K562 (cell line): Measurements from ENCODE around the gene EDA. TPM values are rescaled to one million over a fixed set of nuclear protein-coding genes. Genes with fewer than 3 reads are reported as not detected.

Source experiments
- ATAC-seq: fragments of 200-7000 bp; cut with Tn5 transposase; 3 replicates; pipeline ENCODE4 v1.9.1; 2020; ENCODE audit warnings: moderate library complexity
- BruUV-seq: library from RNA; stranded (reverse); fragments of 400-500 nt; replicated peaks from 2 replicates; lab custom pipeline; 2021; lab: Mats Ljungman, UMichigan
- CTCF ChIA-PET: fragments of 300-600 bp; formaldehyde crosslinking; extraction: SDS; loops from one replicate; lab custom pipeline; 2021; ENCODE audit warnings: low intra/inter-chr PET ratio; lab: Yijun Ruan, JAX
- POLR2A ChIA-PET: fragments of 300-600, 350-650 bp; sonication (Branson Sonifier 250); formaldehyde crosslinking; extraction: SDS; loops from one replicate; lab custom pipeline; 2021; ENCODE audit warnings: antibody characterized with exemption, inconsistent platforms; lab: Yijun Ruan, JAX
- DNase-seq, 4 experiments: peaks; one replicate each; pipeline versions ENCODE4 v3.0.0 to v3.0.0-alpha.2; 2011 to 2018; ENCODE audit warnings: low spot score in 3 of 4, mixed read lengths in 3 of 4; ENCODE audit errors: extremely low read depth in 1 of 4
- FAIRE-seq: peaks from 2 replicates; lab custom pipeline; 2011; peaks lifted over from hg19 to GRCh38; lab: Jason Lieb, UNC
- H2AFZ ChIP-seq: 2 replicates; pipeline ENCODE4 v1.6.0; 2011; ENCODE audit warnings: low read depth, low read length, control low read depth, inconsistent platforms
- H3K27ac ChIP-seq: fragments of 200-600 bp; 3 replicates; pipeline ENCODE4 v1.8.0; 2011; ENCODE audit warnings: low read depth, mild to moderate bottlenecking, control low read depth, inconsistent platforms, low read length, moderate library complexity, mixed read lengths; ENCODE audit errors: extremely low read depth
- H3K27me3 ChIP-seq, 2 experiments: fragments of 300-600 bp in 1 of 2; 2 replicates in 1 of 2; 3 replicates in 1 of 2; pipeline versions ENCODE4 v1.6.0 to v1.8.0; 2011; ENCODE audit warnings: inconsistent platforms in 2 of 2, low read length in 2 of 2, mild to moderate bottlenecking in 1 of 2, mixed read lengths in 1 of 2, moderate library complexity in 1 of 2; ENCODE audit not compliant: control insufficient read depth in 2 of 2, insufficient read depth in 2 of 2
- H3K36me3 ChIP-seq: fragments of 300-600 bp; 3 replicates; pipeline ENCODE4 v1.8.0; 2011; ENCODE audit warnings: mild to moderate bottlenecking, low read length, inconsistent platforms; ENCODE audit not compliant: control insufficient read depth, insufficient read depth
- H3K4me1 ChIP-seq, 2 experiments: fragments of 200-600 bp in 1 of 2; replicated peaks in 1 of 2; 2 replicates in 1 of 2; 3 replicates in 1 of 2; pipeline versions ENCODE4 v1.5.1 to v1.8.0; 2011; ENCODE audit warnings: inconsistent platforms in 2 of 2, low read length in 2 of 2, mild to moderate bottlenecking in 1 of 2, mixed read lengths in 1 of 2, moderate library complexity in 1 of 2; ENCODE audit not compliant: control insufficient read depth in 2 of 2, insufficient read depth in 2 of 2
- H3K4me2 ChIP-seq: 2 replicates; pipeline ENCODE4 v1.6.1; 2011; ENCODE audit warnings: low read length, control low read depth, inconsistent platforms, mixed read lengths; ENCODE audit not compliant: insufficient read depth
- H3K4me3 ChIP-seq: fragments of 200-600 bp; sonication (generic), shearing (Covaris generic); 2 replicates; pipeline ENCODE4 v1.5.1; 2016; ENCODE audit warnings: control low read depth, inconsistent platforms
- H3K79me2 ChIP-seq: fragments of 200-600 bp; 3 replicates; pipeline ENCODE4 v1.8.0; 2011; ENCODE audit warnings: low read length, inconsistent platforms; ENCODE audit not compliant: control insufficient read depth, insufficient read depth
- H3K9ac ChIP-seq, 2 experiments: 2 replicates each; pipeline versions ENCODE4 v1.6.0 to v1.6.1; 2011; ENCODE audit warnings: low read depth in 2 of 2, low read length in 2 of 2, control low read depth in 1 of 2, inconsistent platforms in 1 of 2, mild to moderate bottlenecking in 1 of 2, mixed read lengths in 1 of 2; ENCODE audit not compliant: insufficient read depth in 1 of 2
- H3K9me1 ChIP-seq: one replicate; pipeline ENCODE4 v1.6.0; 2011; ENCODE audit warnings: inconsistent platforms, mild to moderate bottlenecking, low read length, moderate library complexity; ENCODE audit not compliant: control insufficient read depth, insufficient read depth
- H3K9me3 ChIP-seq: replicated peaks from 2 replicates; pipeline ENCODE4 v1.5.1; 2011; ENCODE audit warnings: low read depth, low read length, inconsistent platforms; ENCODE audit not compliant: control insufficient read depth, insufficient read depth
- H4K20me1 ChIP-seq: replicated peaks from 2 replicates; pipeline ENCODE4 v1.6.1; 2011; ENCODE audit warnings: low read length, inconsistent platforms, mixed read lengths; ENCODE audit not compliant: control insufficient read depth, insufficient read depth
- CHD2 ChIP-seq: IDR thresholded peaks from 2 replicates; pipeline ENCODE4 v1.6.1; 2011; ENCODE audit warnings: low read depth, low read length
- HCFC1 ChIP-seq: IDR thresholded peaks from 2 replicates; pipeline ENCODE4 v1.6.1; 2012; ENCODE audit warnings: low read depth, low read length, improper control_type of control experiment
- KLF13 ChIP-seq: fragments of 450-650 bp; IDR thresholded peaks from 2 replicates; pipeline ENCODE4 v1.6.1; 2016; ENCODE audit warnings: missing genetic modification characterization, low read depth, mild to moderate bottlenecking, missing compliant biosample characterization, moderate library complexity, borderline replicate concordance
- TAF1 ChIP-seq: IDR thresholded peaks from 2 replicates; pipeline ENCODE4 v1.6.1; 2011; ENCODE audit warnings: mild to moderate bottlenecking, low read length, moderate library complexity; ENCODE audit not compliant: insufficient read depth, control insufficient read depth, severe bottlenecking; ENCODE audit errors: extremely low read depth
- TEAD2 ChIP-seq: fragments of 450-650 bp; IDR thresholded peaks from 2 replicates; pipeline ENCODE4 v1.6.1; 2016; ENCODE audit warnings: missing genetic modification characterization, control low read depth, missing compliant biosample characterization
- ZBTB17 ChIP-seq: fragments of 450-650 bp; formaldehyde crosslinking; IDR thresholded peaks from 2 replicates; pipeline ENCODE4 v1.4.0; 2020; ENCODE audit warnings: mild to moderate bottlenecking
- ZNF197 ChIP-seq: fragments of 200-800 bp; sonication (Bioruptor generic); IDR thresholded peaks from 2 replicates; pipeline ENCODE4 v1.6.1; 2016; ENCODE audit warnings: low read depth, missing genetic modification characterization, missing compliant biosample characterization
- WGBS: fragments of 100-300 bp; shearing (Covaris generic); methylation state at CpG from one replicate; pipeline ENCODE4 v1.1.6; 2016; ENCODE audit warnings: low coverage, mixed read lengths; ENCODE audit not compliant: insufficient coverage; ENCODE audit errors: missing lambda C conversion rate; 5-methylcytosine and 5-hydroxymethylcytosine counted together
- in situ Hi-C: fragments of 300-500 bp; cut with MboI; formaldehyde crosslinking; loops from 4 replicates; pipeline ENCODE4 v1.15.0; 2018; ENCODE audit warnings: inconsistent platforms, mixed read lengths
- intact Hi-C: fragments of 100-400 bp; cut with micrococcal nuclease; formaldehyde crosslinking; loops from 2 replicates; pipeline ENCODE4 v1.14.2; 2022
- polyA plus RNA-seq, 8 experiments: library from polyadenylated mRNA; depleted of rRNA in 4 of 8; stranded (reverse) in 5 of 8; unstranded in 3 of 8; fragments of >200 nt; fragmentation: Nextera tagmentation in 2 of 8; fragmentation: Illumina TruSeq in 1 of 8; extraction: Ambion mirVana in 2 of 8; extraction: Trizol in 1 of 8; gene quantifications; 2 replicates each; pipeline versions ENCODE4 v1.2.1 to v1.2.3, GENCODE V29; 2011 to 2014; ENCODE audit warnings: inconsistent platforms in 1 of 8, missing spikeins in 1 of 8
- total RNA-seq, 7 experiments: library from RNA; depleted of rRNA in 6 of 7; stranded (reverse); fragments of >200 nt in 6 of 7; fragmentation: Illumina TruSeq in 2 of 7; extraction: Trizol in 2 of 7; gene quantifications; 2 replicates each; pipeline versions ENCODE4 v1.2.1 to v1.2.3, GENCODE V29; 2011 to 2021; ENCODE audit warnings: low replicate concordance in 1 of 7

The EDA gene
- total and polyA plus RNA-seq, 9 of the 15 experiments (the other 6 are each of a cell fraction or from before 2014, with no cell fraction given), result 0.03 to 0.40 (median 0.07) TPM

DNA sequence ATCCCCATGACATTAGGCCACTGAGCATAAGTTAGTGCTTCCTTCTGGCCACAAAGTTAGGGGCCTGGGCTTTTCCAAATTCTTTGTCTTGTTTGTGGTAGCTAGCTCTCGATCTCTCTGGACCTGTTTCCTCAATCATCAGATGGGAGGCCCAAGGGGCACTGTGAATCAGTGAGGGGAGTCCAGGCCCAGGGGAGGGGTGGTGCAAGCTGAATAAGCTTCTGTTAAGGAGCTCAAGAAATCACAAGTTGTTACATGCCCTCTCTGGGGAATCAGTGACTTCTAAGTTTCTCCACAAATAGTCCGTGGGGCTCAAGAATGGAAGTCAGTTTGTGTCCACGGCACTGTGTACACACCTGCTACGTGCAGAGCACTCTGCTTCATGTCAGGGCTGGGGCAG lies 418.7 kb downstream of the EDA start:
- in situ Hi-C loops (loop anchor here (5.0 to 25.0 kb wide), 2 partner anchors 63 to 497 kb away; no protein-coding TSS in a partner anchor), intact Hi-C loops (loop anchor here (5.0 to 10.0 kb wide), 3 partner anchors 400 to 610 kb away; no protein-coding TSS in a partner anchor)
- FAIRE-seq (no peak), ATAC-seq (no peak), DNase-seq (no peak)
- Histone ChIP-seq H2AFZ (no peak overlapping the region), H3K27me3 (no peaks in the 10 kb centered on the region), H3K4me3 (no peak overlapping the region), H3K4me1 (no peaks in the 10 kb centered on the region), H3K27ac (no peak overlapping the region), H3K36me3 (no peaks in the 10 kb centered on the region), H3K79me2 (no peaks in the 10 kb centered on the region), H3K9me1 (no peaks in the 10 kb centered on the region), H3K9ac (no peak overlapping the region), H3K9me3 (no peaks in the 10 kb centered on the region), H4K20me1 (no peaks in the 10 kb centered on the region; the same call in 1 of the 2 replicates), H3K4me2 (no peak overlapping the region)
- CTCF ChIA-PET, result no interaction called here
- no peak for TF ChIP-seq KLF13 (tag)
- TF ChIP-seq TEAD2 (tag), result no peak
- no peak for TF ChIP-seq ZBTB17 (CRISPR knock-in tag)
- POLR2A ChIA-PET, result no interaction called here
- BruUV-seq, result no TSS peak
- 0% methylated on average over 3 of the region's 4 CpGs for whole genome bisulfite sequencing

DNA sequence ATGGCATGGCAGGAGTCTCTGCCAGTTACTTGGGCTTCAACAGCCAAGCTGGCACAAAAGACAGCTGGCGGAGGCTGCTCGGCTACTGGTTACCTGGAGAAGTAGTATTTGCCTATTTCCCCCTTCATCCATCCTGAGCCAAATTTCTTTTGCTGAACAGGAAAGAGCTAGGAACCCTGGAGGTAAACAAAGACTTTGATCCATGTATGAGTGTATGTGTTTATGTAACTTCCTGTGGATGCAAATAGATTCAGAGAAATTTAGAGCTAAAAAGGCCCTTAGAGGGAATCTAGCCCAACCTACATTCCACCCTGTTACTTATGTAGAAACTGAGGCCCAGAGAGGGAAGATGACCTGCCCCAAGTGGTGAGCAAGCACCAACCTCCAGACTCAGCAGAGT lies 422.6 kb downstream of the EDA start:
- Histone ChIP-seq H3K36me3 (no peaks in the 10 kb centered on the region), H3K4me3 (no peak overlapping the region), H3K79me2 (no peaks in the 10 kb centered on the region), H3K9me3 (no peaks in the 10 kb centered on the region), H3K27me3 (peaks cover 0 to 4% of the 10 kb centered on the region in 2 experiments; a peak in 1 of 5 replicates), H4K20me1 (no peaks in the 10 kb centered on the region; the same call in 1 of the 2 replicates), H3K9me1 (no peaks in the 10 kb centered on the region), H3K27ac (no peak overlapping the region), H3K9ac (no peak overlapping the region), H3K4me2 (no peak overlapping the region), H3K4me1 (no peaks in the 10 kb centered on the region; a peak in 1 of 5 replicates), H2AFZ (no peak overlapping the region)
- 13% methylated on average over 2 of the region's 2 CpGs for WGBS
- ATAC-seq (no peak), FAIRE-seq (no peak), DNase-seq (no peak)
- ChIA-PET CTCF (no interaction called here), POLR2A (interaction anchor here (0.5 kb wide), 1 partner anchor 369 kb away, joined by 3 read pairs; no protein-coding TSS in a partner anchor)
- BruUV-seq, result no TSS peak
- in situ Hi-C loops, result loop anchor here (25.0 kb wide), 1 partner anchor 501 kb away; no protein-coding TSS in a partner anchor
- intact Hi-C loops, result loop anchor here (10.0 kb wide), 2 partner anchors 396 to 614 kb away; no protein-coding TSS in a partner anchor
- TF ChIP-seq HCFC1, result no peak
- no peak for TF ChIP-seq CHD2
- TF ChIP-seq ZNF197 (CRISPR knock-in tag), result no peak
- TF ChIP-seq TAF1, result no peak
